PC-9 (cell line): ENCODE measurements around the gene MAPKAP1. TPM values are rescaled to one million over a fixed set of nuclear protein-coding genes. Genes with fewer than 3 reads are reported as not detected.

ENCODE experiments used
- BruUV-seq: library from RNA; stranded (reverse); fragments of 400-500 nt; replicated peaks from 2 replicates; lab custom pipeline; 2021; lab: Mats Ljungman, UMichigan
- CTCF ChIA-PET: fragments of 300-600 bp; sonication (Branson Sonifier 250); formaldehyde crosslinking; loops from one replicate; lab custom pipeline; 2022; ENCODE audit warnings: antibody characterized with exemption; lab: Charles Lee
- POLR2A ChIA-PET: fragments of 300-600 bp; sonication (Branson Sonifier 250); formaldehyde crosslinking; loops from one replicate; lab custom pipeline; 2022; ENCODE audit warnings: antibody characterized with exemption; ENCODE audit not compliant: unreplicated experiment; lab: Charles Lee
- DNase-seq, 2 experiments: peaks; one replicate each; pipeline versions ENCODE4 v3.0.0 to v3.0.0-alpha.2; 2015 to 2022; ENCODE audit warnings: mixed read lengths in 1 of 2
- H2AFZ ChIP-seq: fragments of 200-600 bp; sonication (generic); 2 replicates; pipeline ENCODE4 v1.8.1; 2017; ENCODE audit warnings: antibody characterized with exemption
- H3F3A ChIP-seq: fragments of 200-600 bp; sonication (generic); 2 replicates; pipeline ENCODE4 v1.8.1; 2017; ENCODE audit warnings: antibody characterized with exemption, mild to moderate bottlenecking, low read depth; ENCODE audit not compliant: insufficient read depth
- H3K27ac ChIP-seq: fragments of 200-600 bp; sonication (generic); 2 replicates; pipeline ENCODE4 v1.6.1; 2016; ENCODE audit warnings: mixed run types
- H3K27me3 ChIP-seq: fragments of 200-600 bp; sonication (generic); 2 replicates; pipeline ENCODE4 v1.6.1; 2016; ENCODE audit warnings: low read depth, mixed run types; ENCODE audit not compliant: insufficient read depth
- H3K36me3 ChIP-seq: fragments of 200-600 bp; sonication (generic); 2 replicates; pipeline ENCODE4 v1.6.1; 2016; ENCODE audit warnings: low read depth, mixed run types
- H3K4me1 ChIP-seq: fragments of 200-600 bp; sonication (generic); replicated peaks from 2 replicates; pipeline ENCODE4 v1.6.1; 2016; ENCODE audit warnings: mixed run types; ENCODE audit not compliant: insufficient read depth
- H3K4me2 ChIP-seq: fragments of 200-600 bp; sonication (generic); 2 replicates; pipeline ENCODE4 v1.6.1; 2017; ENCODE audit warnings: mixed run types
- H3K4me3 ChIP-seq: fragments of 200-600 bp; sonication (generic); 2 replicates; pipeline ENCODE4 v1.6.1; 2016; ENCODE audit warnings: mixed run types
- H3K79me2 ChIP-seq: fragments of 200-600 bp; sonication (generic); 2 replicates; pipeline ENCODE4 v1.6.1; 2017; ENCODE audit warnings: low read depth, mixed run types
- H3K9me2 ChIP-seq: fragments of 200-600 bp; sonication (generic); 2 replicates; pipeline ENCODE4 v1.8.1; 2017; ENCODE audit warnings: mild to moderate bottlenecking; ENCODE audit not compliant: insufficient read depth
- H3K9me3 ChIP-seq: fragments of 200-600 bp; sonication (generic); 2 replicates; pipeline ENCODE4 v1.8.1; 2016; ENCODE audit warnings: low read depth; ENCODE audit not compliant: insufficient read depth
- H4K20me1 ChIP-seq: fragments of 200-600 bp; sonication (generic); 2 replicates; pipeline ENCODE4 v1.8.1; 2017; ENCODE audit not compliant: insufficient read depth
- EZH2 ChIP-seq: fragments of 200-600 bp; sonication (generic); IDR thresholded peaks from 2 replicates; pipeline ENCODE4 v1.8.0; 2017; ENCODE audit warnings: antibody characterized with exemption, low read depth
- intact Hi-C: fragments of 100-400 bp; cut with micrococcal nuclease; formaldehyde crosslinking; loops from one replicate; pipeline ENCODE4 v1.10.0; 2022; ENCODE audit not compliant: unreplicated experiment
- total RNA-seq: library from RNA; stranded (reverse); gene quantifications from 2 replicates; pipeline ENCODE4 v1.2.3, GENCODE V29; 2021
- TF ChIP-seq, protein P1 (sequence below): fragments of 200-600 bp; sonication (generic); conservative IDR thresholded peaks from 2 replicates; pipeline ENCODE4 v1.6.1; 2017; ENCODE audit warnings: mixed run types, antibody characterized with exemption, mild to moderate bottlenecking, moderate library complexity

Gene MAPKAP1
- total RNA-seq, 1 experiment from 2014 or later = 115 TPM

DNA sequence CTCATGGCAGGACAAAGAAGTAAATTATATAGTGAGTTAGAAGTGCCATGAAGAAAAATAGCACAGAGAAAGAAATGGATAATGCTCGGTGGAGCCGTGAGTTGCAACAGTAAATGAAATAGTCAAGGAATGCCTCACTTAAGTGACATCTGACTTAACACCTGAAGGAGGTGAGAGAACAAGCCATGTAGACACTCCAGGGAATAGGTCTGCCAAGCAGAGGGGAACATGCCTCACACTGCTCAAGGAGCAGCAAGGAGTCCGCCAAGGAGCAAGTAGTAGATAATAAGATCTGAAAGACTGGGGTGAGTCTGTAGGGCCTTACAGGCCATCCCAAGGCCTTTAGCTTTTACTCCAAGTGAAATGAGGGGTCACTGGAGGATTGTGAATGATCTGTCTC is 21.8 kb downstream of the MAPKAP1 start:
- intact Hi-C loops = no loop called here
- no peaks in the 10 kb centered on the region for H3K9me3 ChIP-seq
- H3F3A ChIP-seq = no peaks in the 10 kb centered on the region; the same call in 1 of the 2 replicates
- H3K4me1 ChIP-seq = no peaks in the 10 kb centered on the region
- BruUV-seq = no TSS peak
- no peak overlapping the region for H3K4me2 ChIP-seq
- no peak for DNase-seq
- no peak overlapping the region for H3K4me3 ChIP-seq
- H4K20me1 ChIP-seq = peaks cover 5% of the 10 kb centered on the region; the same call in 1 of the 2 replicates
- H3K27me3 ChIP-seq = no peaks in the 10 kb centered on the region
- H3K27ac ChIP-seq = no peak overlapping the region
- H3K9me2 ChIP-seq = no peaks in the 10 kb centered on the region
- H2AFZ ChIP-seq = no peak overlapping the region
- peaks cover 29% of the 10 kb centered on the region; the same call in 1 of the 2 replicates for H3K79me2 ChIP-seq
- 0 out of 2 replicates have a peak, but pooled peaks cover 6% of the 10 kb centered on the region for H3K36me3 ChIP-seq
- POLR2A ChIA-PET = no interaction called here
- CTCF ChIA-PET = no interaction called here
- TF ChIP-seq, protein P1, sequence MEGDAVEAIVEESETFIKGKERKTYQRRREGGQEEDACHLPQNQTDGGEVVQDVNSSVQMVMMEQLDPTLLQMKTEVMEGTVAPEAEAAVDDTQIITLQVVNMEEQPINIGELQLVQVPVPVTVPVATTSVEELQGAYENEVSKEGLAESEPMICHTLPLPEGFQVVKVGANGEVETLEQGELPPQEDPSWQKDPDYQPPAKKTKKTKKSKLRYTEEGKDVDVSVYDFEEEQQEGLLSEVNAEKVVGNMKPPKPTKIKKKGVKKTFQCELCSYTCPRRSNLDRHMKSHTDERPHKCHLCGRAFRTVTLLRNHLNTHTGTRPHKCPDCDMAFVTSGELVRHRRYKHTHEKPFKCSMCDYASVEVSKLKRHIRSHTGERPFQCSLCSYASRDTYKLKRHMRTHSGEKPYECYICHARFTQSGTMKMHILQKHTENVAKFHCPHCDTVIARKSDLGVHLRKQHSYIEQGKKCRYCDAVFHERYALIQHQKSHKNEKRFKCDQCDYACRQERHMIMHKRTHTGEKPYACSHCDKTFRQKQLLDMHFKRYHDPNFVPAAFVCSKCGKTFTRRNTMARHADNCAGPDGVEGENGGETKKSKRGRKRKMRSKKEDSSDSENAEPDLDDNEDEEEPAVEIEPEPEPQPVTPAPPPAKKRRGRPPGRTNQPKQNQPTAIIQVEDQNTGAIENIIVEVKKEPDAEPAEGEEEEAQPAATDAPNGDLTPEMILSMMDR = no peak
- TF ChIP-seq EZH2 = no peak

DNA sequence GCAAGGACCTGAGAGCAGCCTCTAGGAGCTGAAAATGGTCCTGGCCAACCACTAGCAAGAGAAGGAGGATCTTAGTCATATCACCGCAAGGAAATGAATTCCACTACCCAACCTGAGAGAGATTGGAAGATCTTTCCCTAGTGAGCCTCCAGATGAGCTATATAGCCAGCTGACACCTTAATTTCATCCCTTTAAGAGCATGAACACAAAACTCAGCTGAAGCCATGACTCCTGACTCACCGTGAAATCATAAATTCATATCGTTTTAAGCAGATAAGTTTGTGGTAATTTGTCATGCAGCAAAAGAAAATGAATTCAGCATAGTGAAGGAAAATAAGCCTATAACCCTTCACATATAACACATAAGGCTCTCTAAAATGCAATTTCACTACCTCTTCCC is 23.5 kb downstream of the MAPKAP1 start:
- ChIA-PET CTCF (no interaction called here), POLR2A (no interaction called here)
- intact Hi-C loops = no loop called here
- no peaks in the 10 kb centered on the region; the same call in 1 of the 2 replicates for H3F3A ChIP-seq
- no peaks in the 10 kb centered on the region for H3K4me1 ChIP-seq
- H3K27ac ChIP-seq = no peak overlapping the region
- no peak overlapping the region for H3K4me2 ChIP-seq
- H3K79me2 ChIP-seq = peaks cover 15% of the 10 kb centered on the region; the same call in 1 of the 2 replicates
- no peak overlapping the region for H2AFZ ChIP-seq
- BruUV-seq = no TSS peak
- no peaks in the 10 kb centered on the region for H3K9me2 ChIP-seq
- TF ChIP-seq, protein P1 = no peak
- no peak for TF ChIP-seq EZH2
- peaks cover 5% of the 10 kb centered on the region; the same call in 1 of the 2 replicates for H4K20me1 ChIP-seq
- DNase-seq = no peak
- no peak overlapping the region for H3K4me3 ChIP-seq
- H3K36me3 ChIP-seq = 0 out of 2 replicates have a peak, but pooled peaks cover 6% of the 10 kb centered on the region
- H3K27me3 ChIP-seq = no peaks in the 10 kb centered on the region
- no peaks in the 10 kb centered on the region for H3K9me3 ChIP-seq

DNA sequence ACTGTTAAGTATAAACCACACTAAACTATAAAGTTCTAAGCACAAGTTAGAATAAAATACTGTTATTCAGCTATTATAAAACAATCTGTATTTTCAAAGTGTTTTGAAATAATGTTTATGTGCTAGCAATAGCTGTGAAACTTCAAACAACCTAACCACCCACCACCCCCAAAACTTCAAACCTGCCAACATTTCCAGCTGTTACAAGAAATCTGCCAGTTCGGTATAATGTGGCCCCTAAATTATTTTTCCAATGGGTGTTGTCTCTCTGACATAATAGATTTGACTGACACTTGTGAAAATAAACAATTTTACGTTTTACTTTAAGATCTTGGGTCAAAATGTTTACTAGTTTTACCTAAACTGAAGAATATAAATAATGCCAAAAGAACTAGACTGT is 24.7 kb downstream of the MAPKAP1 start:
- no TSS peak for BruUV-seq
- Histone ChIP-seq H4K20me1 (peaks cover 2% of the 10 kb centered on the region; the same call in 1 of the 2 replicates), H3K27ac (no peak overlapping the region), H3K4me3 (no peak overlapping the region), H3K27me3 (no peaks in the 10 kb centered on the region), H2AFZ (no peak overlapping the region), H3K4me1 (no peaks in the 10 kb centered on the region), H3K4me2 (no peak overlapping the region), H3K79me2 (peaks cover 10% of the 10 kb centered on the region; the same call in 1 of the 2 replicates), H3K9me2 (no peaks in the 10 kb centered on the region), H3K36me3 (0 out of 2 replicates have a peak, but pooled peaks cover 6% of the 10 kb centered on the region), H3K9me3 (no peaks in the 10 kb centered on the region), H3F3A (no peaks in the 10 kb centered on the region; the same call in 1 of the 2 replicates)
- CTCF ChIA-PET = no interaction called here
- intact Hi-C loops = no loop called here
- no peak for DNase-seq
- no peak for TF ChIP-seq EZH2
- TF ChIP-seq, protein P1 = no peak
- POLR2A ChIA-PET = no interaction called here
